Sigmoid colon (tissue), 4 donors: Measurements from ENCODE around the gene ZDHHC13.
"Not testable (repeated sequence)": the region's sequence is repeated elsewhere in the genome, so short reads cannot be mapped to it uniquely, and the experiment has no call there.

Source experiments
- POLR2A ChIP-seq, 2 donors: fragments of 450-650 bp; IDR thresholded peaks; one replicate each; pipeline ENCODE4 v1.6.1; 2016; ENCODE audit warnings: antibody characterized with exemption in 2 of 2, mild to moderate bottlenecking in 2 of 2, moderate library complexity in 2 of 2
- POLR2AphosphoS5 ChIP-seq, 4 donors: sonication (generic); formaldehyde crosslinking; IDR thresholded peaks; one replicate each; pipeline ENCODE4 v1.6.1; 2017; ENCODE audit warnings: antibody characterized with exemption in 4 of 4
- TF ChIP-seq, protein P1 (sequence below), 4 experiments: fragments of 450-650 bp in 3 of 4; fragments of 200-600 bp in 1 of 4; IDR thresholded peaks; one replicate each; pipeline ENCODE4 v1.5.1; 2016 to 2019; ENCODE audit warnings: antibody characterized with exemption in 4 of 4, mild to moderate bottlenecking in 3 of 4, moderate library complexity in 2 of 4

DNA sequence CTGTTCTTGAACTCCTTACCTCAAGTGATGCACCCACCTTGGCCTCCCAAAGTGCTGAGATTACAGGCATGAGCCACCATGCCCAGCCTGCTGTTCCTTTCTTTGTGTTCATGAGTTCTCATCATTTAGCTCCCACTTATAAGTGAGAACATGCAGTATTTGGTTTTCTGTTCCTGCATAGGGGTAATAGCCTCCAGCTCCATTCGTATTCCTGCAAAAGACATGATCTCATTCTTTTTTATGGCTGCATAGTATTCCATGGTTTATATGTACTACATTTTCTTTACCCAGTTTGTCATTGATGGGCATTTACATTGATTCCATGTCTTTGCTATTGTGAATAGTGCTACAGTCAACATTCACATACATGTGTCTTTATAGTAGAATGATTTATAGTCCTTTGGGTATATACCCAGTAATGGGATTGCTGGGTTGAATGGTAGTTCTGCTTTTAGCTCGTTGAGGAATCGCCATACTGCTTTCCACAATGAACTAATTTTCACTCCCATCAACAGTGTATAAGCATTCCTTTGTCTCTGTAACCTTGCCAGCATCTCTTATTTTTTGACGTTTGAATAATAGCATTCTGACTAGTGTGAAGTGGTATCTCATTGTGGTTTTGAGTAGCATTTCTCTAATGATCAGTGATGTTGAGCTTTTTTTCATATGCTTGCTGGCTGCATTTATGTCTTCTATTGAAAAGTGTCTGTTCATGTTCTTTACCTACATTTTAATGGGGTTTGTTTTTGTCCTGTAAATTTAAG is 9.8 kb downstream of the ZDHHC13 start:
- TF ChIP-seq, protein P1, sequence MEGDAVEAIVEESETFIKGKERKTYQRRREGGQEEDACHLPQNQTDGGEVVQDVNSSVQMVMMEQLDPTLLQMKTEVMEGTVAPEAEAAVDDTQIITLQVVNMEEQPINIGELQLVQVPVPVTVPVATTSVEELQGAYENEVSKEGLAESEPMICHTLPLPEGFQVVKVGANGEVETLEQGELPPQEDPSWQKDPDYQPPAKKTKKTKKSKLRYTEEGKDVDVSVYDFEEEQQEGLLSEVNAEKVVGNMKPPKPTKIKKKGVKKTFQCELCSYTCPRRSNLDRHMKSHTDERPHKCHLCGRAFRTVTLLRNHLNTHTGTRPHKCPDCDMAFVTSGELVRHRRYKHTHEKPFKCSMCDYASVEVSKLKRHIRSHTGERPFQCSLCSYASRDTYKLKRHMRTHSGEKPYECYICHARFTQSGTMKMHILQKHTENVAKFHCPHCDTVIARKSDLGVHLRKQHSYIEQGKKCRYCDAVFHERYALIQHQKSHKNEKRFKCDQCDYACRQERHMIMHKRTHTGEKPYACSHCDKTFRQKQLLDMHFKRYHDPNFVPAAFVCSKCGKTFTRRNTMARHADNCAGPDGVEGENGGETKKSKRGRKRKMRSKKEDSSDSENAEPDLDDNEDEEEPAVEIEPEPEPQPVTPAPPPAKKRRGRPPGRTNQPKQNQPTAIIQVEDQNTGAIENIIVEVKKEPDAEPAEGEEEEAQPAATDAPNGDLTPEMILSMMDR (IDR thresholded peaks at IDR 0.05), result not testable (repeated sequence)
- TF ChIP-seq POLR2AphosphoS5, POLR2A (IDR thresholded peaks at IDR 0.05): not testable (repeated sequence)
